Left kidney (tissue), 2 donors: Measurements from ENCODE around the gene PITPNB. TPM values are rescaled to one million over a fixed set of nuclear protein-coding genes. Genes with fewer than 3 reads are reported as not detected.

Source experiments
- DNase-seq: peaks from one replicate; pipeline ENCODE4 v3.0.0-alpha.2; 2013
- polyA plus RNA-seq: library from polyadenylated mRNA; unstranded; fragments of 120-200 nt; gene quantifications from one replicate; pipeline ENCODE4 v1.2.1, GENCODE V29; 2013; ENCODE audit not compliant: insufficient read length

PITPNB gene
- polyA plus RNA-seq, 1 donor, result 79.5 TPM

- no peak for DNase-seq
These were observed 60.4 kb downstream of the PITPNB start for GRCh38 chr22:27858626-27859025.

- no peak for DNase-seq
These were observed 61.6 kb downstream of the PITPNB start for GRCh38 chr22:27857443-27857842.

- DNase-seq, result no peak
These were observed 62.7 kb downstream of the PITPNB start for GRCh38 chr22:27856386-27856785.

- no peak for DNase-seq
These were observed 65.6 kb downstream of the PITPNB start for GRCh38 chr22:27853424-27853823.

- no peak for DNase-seq
These were observed 66.9 kb downstream of the PITPNB start for GRCh38 chr22:27851974-27852746.

- no peak for DNase-seq
These were observed 69.0 kb downstream of the PITPNB start for GRCh38 chr22:27850000-27850521.

GRCh38 chr22:27848005-27848404, 71.1 kb downstream of the PITPNB start:
- no peak for DNase-seq

- peak; percentile 37 for DNase-seq
These were observed 72.1 kb downstream of the PITPNB start for GRCh38 chr22:27846910-27847309.

GRCh38 chr22:27846248-27846757, 72.8 kb downstream of the PITPNB start:
- no peak for DNase-seq

- no peak for DNase-seq
These were observed 73.4 kb downstream of the PITPNB start for GRCh38 chr22:27845644-27846043.

GRCh38 chr22:27844656-27845591, 74.1 kb downstream of the PITPNB start:
- DNase-seq, result no peak

GRCh38 chr22:27844256-27844655, 74.8 kb downstream of the PITPNB start:
- DNase-seq, result no peak

- no peak for DNase-seq
These were observed 75.6 kb downstream of the PITPNB start for GRCh38 chr22:27843441-27843840.

GRCh38 chr22:27842669-27843431, 76.2 kb downstream of the PITPNB start:
- no peak for DNase-seq

- DNase-seq, result no peak
These were observed 76.9 kb downstream of the PITPNB start for GRCh38 chr22:27842201-27842600.

- DNase-seq, result no peak
These were observed 78.6 kb downstream of the PITPNB start for GRCh38 chr22:27840436-27840835.

GRCh38 chr22:27839057-27839660, 79.9 kb downstream of the PITPNB start:
- DNase-seq, result no peak

- no peak for DNase-seq
These were observed 82.9 kb downstream of the PITPNB start for GRCh38 chr22:27836181-27836580.

GRCh38 chr22:27835446-27835845, 83.6 kb downstream of the PITPNB start:
- DNase-seq, result no peak

GRCh38 chr22:27834364-27835185, 84.5 kb downstream of the PITPNB start:
- no peak for DNase-seq

GRCh38 chr22:27833803-27834202, 85.3 kb downstream of the PITPNB start:
- DNase-seq, result no peak
